HPDE6-E6E7 (cell line): ENCODE measurements around the gene ADGRD1.

Experiments
- DNase-seq: peaks from one replicate; pipeline ENCODE4 v3.0.0; 2011; ENCODE audit warnings: missing footprints; ENCODE audit errors: extremely low spot score

ADGRD1 gene

DNA sequence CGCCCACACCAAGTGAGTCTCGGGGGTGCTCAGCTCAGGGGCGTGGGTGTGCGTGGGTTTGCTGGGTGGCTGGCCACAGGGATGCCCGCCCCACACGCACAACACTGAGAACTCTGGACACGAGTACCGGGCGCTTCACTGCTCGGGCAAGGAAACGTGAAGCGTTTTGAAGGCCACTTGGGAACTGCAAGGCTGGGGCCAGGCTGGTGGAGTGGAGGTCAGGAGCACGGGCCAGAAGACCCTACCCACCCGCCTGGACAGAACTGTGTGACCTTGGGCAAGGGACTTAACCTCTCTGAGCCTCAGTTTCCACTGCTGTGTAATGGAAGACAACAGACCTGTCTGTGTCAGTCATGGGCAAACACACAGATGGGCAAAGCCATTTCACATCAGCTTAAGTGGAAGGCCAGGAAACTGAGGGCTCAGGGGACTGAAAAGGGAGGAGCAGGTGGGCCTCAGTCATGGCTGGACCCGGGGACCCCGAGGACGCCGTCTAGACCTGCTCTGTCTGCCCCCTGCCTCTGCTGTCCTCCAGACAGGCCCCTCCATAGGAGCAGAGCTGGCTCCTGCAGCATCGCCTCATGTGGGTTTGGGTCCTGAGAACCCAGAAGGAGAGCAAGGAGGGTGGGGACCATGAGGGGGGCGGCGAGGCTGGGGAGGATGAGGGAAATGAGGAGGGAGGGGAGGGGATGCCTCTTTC, 52.5 kb downstream of the ADGRD1 start:
- DNase-seq = no peak

DNA sequence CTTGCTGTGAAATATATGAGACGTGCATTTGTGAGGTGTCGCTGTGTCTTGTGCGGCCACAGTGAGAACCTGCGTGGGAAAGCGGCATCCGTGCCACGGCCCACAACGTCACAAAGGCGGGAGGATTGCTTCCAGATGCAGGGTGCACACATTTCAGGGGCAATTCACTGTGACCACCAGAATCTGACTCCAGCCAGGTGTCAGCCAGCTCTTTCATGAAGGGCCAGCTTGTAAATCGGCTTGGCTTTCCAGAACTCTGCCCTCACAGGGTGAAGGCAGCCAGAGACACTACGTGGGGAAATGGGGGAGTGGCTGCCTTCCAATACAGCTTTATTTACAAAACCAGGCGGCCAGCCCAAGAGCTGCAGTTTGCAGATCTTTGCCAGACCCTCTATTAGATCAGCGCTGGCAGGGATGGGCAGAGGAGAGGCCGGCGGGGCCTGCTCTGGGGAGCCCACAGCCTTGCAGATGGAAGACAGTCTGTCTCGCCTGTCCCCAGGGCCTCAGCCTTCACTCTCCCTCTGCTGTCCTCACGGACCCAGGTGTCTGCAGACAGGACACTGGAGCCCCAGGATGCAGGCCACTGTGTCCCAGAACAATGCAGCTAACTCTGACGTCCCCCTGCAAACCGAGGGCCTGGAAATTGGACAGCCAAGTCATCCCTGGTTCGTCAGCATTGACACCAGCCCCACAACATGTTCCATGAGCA, 53.5 kb downstream of the ADGRD1 start:
- no peak for DNase-seq

DNA sequence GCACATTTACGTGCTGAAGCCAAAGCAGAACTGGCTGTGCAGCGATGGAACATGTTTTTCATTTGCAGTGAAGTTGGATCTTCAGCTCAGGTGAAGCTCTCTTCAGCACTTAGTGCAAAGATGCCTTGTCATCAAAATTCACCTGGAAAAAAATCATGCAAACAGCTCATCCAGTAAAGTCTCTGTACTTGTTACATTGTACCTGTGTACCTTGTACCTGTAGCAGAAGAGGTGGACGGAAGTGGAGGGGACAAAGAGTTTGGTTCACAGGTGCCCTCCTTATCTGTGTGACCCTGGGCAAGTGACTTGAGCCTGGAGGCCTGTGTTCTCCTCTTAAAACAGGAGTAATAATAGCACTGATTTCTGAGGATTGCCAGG, 54.0 kb downstream of the ADGRD1 start:
- DNase-seq = no peak

DNA sequence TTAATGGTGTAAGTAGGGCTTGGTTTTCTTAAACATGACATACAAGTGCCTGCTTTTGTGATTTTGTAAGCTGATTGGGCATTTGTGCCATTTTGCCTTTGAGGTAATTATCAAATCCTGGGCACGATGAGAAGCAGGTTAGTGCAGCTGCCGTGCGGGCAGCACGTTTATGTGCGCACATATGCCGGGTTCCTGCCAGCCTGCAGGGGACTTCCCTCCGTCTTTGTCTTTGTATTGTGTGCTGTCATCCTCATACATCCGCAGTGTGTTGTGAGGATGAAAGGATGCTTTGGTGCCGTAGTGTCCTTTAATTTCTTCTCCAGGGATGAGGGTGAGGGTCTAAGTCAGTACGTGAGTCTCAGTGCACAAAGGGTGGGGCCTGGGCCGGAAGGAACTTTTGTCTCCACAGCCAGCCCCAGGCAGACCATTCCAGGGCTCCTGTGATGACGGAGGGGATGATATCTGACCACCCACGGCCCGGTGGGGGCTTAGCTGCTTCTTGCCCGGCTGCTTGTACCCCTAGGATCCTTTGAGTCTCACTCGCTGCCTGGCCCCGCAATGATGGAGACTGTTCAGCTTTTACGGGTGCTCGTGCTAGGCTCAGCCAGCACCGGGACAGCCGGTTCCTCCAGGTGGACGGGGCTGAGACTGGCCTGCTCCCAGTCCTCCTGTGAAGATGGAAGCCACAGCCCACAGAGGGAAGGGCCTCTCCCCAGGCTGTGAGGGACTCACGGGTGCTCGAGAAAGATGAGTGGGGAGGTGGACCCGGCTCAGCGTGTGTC, 54.6 kb downstream of the ADGRD1 start:
- no peak for DNase-seq

DNA sequence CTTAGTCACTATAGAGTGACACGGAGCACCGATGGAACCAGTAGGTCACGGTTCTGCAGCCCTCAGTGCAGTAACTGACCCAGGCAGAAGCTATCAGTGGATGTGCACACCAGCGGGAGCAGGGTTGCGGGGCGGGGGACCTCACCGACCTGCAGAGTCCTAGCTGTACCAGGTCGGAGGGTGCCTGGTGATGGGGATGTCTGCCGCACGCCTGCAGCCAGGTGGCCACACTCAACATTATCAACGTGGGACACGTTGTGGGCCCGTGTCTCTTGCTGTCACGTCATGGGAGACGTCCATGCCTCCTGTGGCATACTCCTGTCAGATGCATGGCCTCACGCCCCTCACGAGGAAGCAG, 55.2 kb downstream of the ADGRD1 start:
- DNase-seq = no peak

DNA sequence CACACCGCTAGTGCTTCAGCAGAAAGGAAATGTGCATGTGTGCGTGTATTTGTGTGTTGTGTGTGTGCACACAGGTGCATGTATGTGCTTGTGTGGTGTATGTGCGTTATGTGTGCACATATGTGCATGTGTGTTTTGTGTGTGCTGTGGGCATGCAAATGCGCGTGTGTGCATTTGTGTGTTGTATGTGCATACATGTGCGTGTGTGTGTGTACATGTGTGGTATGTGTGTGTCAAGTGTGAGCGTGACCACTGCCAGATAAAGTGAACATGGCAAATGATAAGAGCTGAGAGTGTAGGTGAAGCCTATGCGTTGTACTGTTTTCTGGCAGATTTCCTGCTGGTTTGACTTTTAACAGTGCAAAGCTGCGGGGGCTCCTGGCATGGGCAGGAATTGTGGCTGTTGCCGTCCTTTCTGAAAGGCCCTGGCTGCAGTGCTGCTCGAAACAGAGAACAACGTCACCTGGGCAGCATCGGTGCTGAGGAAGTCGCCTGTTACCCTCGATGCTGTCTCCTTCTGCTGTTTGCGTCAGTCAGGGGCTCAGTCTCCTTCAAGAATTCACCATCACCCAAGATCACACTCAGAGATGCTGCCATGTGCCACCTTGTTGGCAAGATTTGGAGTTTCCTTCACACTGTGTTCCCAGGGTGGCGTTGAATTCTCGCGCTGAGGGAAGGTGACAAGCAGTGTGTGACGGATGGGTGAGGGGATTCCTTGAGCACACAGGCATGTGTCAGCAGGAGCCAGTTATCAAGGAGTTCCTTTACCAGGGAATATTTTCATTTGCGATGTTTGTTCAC, 56.1 kb downstream of the ADGRD1 start:
- no peak for DNase-seq

GRCh38 chr12:131010396-131011131, 56.9 kb downstream of the ADGRD1 start:
- DNase-seq = no peak

GRCh38 chr12:131011165-131012079, 57.7 kb downstream of the ADGRD1 start:
- no peak for DNase-seq

- no peak for DNase-seq
Measured at GRCh38 chr12:131012279-131013069, 58.8 kb downstream of the ADGRD1 start.

GRCh38 chr12:131013118-131013517, 59.4 kb downstream of the ADGRD1 start:
- no peak for DNase-seq

- DNase-seq = no peak
Measured at GRCh38 chr12:131014343-131014742, 60.6 kb downstream of the ADGRD1 start.

- DNase-seq = no peak
Measured at GRCh38 chr12:131015581-131016337, 62.1 kb downstream of the ADGRD1 start.

GRCh38 chr12:131017477-131017991, 63.8 kb downstream of the ADGRD1 start:
- no peak for DNase-seq

GRCh38 chr12:131018019-131018620, 64.4 kb downstream of the ADGRD1 start:
- no peak for DNase-seq

DNA sequence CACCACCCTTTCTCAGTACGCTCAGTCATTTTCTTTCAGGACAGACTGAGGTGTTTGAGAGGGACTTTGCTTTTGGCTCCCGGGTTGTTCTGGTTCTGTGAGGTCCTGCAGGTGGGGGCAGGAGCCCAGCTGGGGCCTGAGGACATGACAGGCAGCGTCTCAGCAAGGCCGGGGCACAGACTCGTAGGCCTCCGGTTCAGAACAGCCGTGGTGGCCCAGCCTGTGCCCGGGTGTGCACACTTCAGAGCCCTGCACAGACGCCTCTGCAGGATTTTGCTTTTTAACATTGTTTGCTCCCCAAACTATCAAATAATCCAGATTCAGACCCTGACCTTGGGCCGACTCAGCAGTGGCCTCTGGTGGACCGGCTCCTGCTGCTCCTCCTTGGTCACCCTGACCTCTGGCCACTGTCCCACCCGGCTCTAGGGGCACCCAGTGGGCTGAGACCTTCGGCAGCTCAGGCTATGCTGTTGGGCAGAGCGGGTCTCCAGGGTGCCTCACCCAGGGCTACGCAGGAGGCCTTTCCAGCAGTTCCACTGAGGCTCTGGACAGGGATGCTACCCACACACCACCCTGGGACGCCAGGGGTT, 65.2 kb downstream of the ADGRD1 start:
- no peak for DNase-seq

DNA sequence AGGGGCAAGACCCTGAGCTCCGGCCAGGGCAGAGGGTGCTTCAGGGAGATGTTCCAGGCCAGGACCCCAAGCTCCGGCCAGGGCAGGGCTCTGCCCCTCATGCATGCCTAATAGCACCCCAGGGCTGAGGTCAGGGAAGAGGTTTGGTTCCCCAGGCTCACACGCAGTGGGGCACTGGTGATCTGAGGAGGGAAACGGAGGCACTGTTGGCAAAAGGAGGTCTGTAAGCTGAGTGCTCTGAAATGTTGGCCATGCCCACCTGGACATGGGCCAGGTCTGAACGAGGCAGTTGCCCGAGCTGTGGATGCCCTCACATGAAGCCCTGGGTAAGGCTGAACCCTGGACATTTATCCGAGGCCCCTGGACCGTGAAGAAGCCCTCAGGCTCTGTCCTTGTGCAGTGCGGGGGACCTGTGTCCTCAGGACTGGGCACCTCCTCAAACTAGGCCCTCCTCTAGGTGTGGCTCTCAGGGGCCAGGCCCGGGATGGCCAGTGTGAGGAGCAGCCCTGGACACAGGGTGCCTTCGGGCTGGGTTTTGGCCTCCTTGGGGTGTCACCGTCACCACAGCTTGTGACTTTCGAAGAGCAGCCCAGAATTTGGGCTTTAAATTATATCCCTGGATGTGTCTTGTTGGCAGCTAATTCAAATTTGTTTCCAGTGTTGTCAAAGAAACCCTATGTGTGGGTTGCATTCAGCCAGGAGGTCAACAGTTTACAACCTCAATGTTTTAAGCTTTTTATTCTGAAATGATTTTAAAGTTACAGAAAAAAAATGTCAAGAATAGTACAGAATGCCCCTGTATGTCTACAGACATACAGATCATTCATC, 66.8 kb downstream of the ADGRD1 start:
- DNase-seq = no peak

DNA sequence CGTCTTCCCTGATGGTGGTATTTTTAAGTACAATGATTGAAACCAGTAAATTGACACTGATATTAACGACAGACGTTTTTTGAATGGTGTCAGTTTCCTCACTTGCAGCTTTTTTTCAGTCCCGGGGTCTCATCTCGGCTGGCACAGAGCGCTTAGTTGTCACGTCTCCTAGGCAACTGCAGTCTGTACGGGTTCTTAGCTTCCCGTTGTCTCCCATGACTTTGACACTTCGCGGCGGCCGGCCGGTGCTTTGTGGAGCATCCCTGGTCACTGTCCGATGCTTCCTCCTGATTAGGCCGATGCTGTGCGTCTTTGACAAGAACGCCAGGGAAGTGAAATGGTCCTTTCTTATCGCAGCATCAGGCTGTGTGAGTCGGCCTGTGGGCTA, 67.4 kb downstream of the ADGRD1 start:
- no peak for DNase-seq
